ENCODE data around the gene CDK8. TPM values are rescaled to one million over a fixed set of nuclear protein-coding genes. Genes with fewer than 3 reads are reported as not detected.

Gene CDK8
- total RNA-seq, 4 donors from 2014 or later: 9.6 to 17.7 (median 13.7) TPM

GRCh38 chr13:26327940-26328725 lies 74.2 kb downstream of the CDK8 start:
- Histone ChIP-seq H3K9me3 (peaks cover 0 to 7% (median 0%) of the 10 kb centered on the region in 4 donors), H3K27me3 (no peaks in the 10 kb centered on the region), H3K27ac (no peak overlapping the region), H3K36me3 (no peaks in the 10 kb centered on the region), H3K4me3 (no peak overlapping the region), H3K4me1 (peaks cover 0 to 15% (median 0%) of the 10 kb centered on the region in 4 donors)
- TF ChIP-seq, protein P1, sequence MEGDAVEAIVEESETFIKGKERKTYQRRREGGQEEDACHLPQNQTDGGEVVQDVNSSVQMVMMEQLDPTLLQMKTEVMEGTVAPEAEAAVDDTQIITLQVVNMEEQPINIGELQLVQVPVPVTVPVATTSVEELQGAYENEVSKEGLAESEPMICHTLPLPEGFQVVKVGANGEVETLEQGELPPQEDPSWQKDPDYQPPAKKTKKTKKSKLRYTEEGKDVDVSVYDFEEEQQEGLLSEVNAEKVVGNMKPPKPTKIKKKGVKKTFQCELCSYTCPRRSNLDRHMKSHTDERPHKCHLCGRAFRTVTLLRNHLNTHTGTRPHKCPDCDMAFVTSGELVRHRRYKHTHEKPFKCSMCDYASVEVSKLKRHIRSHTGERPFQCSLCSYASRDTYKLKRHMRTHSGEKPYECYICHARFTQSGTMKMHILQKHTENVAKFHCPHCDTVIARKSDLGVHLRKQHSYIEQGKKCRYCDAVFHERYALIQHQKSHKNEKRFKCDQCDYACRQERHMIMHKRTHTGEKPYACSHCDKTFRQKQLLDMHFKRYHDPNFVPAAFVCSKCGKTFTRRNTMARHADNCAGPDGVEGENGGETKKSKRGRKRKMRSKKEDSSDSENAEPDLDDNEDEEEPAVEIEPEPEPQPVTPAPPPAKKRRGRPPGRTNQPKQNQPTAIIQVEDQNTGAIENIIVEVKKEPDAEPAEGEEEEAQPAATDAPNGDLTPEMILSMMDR (IDR thresholded peaks at IDR 0.05): no peak
- TF ChIP-seq POLR2A (IDR thresholded peaks at IDR 0.05) (no peak), EP300 (IDR thresholded peaks at IDR 0.05) (no peak)
- 66 to 68% methylated on average over 1 of the region's 1 CpG for WGBS, 2 donors
- no peak for DNase-seq (ENCODE audit: low spot score in 2 of 2)

DNA sequence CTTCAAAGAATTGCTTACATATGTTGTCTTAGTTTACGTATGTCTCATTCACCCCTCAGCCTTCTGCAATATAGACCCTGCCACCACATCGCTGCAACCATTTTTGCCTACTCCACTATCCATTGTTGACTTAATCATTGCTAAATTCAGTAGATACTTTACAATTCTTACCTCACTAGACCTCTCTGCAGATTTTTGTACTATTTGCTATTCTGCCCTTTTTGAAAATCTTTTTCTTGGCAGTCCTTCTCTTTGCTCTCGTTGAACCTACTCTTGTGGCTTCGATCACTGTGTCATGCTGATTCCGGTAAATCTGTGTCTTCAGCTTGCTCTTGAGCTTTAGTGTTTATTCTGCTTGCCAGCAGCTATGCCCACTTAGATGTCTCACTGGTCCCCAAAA lies 81.2 kb downstream of the CDK8 start:
- no peaks in the 10 kb centered on the region for H3K9me3 ChIP-seq
- no peaks in the 10 kb centered on the region for H3K36me3 ChIP-seq
- 85 to 88% methylated on average over 5 of the region's 5 CpGs for WGBS, 2 donors
- H3K27me3 ChIP-seq: no peaks in the 10 kb centered on the region
- H3K4me3 ChIP-seq: no peak overlapping the region
- TF ChIP-seq POLR2A (IDR thresholded peaks at IDR 0.05): no peak
- TF ChIP-seq, protein P1 (IDR thresholded peaks at IDR 0.05): no peak
- no peak for TF ChIP-seq EP300 (IDR thresholded peaks at IDR 0.05)
- no peak overlapping the region for H3K27ac ChIP-seq
- H3K4me1 ChIP-seq: no peaks in the 10 kb centered on the region
- DNase-seq (ENCODE audit: low spot score in 2 of 2): no peak

- Histone ChIP-seq H3K4me3 (no peak overlapping the region), H3K36me3 (no peaks in the 10 kb centered on the region), H3K4me1 (no peaks in the 10 kb centered on the region), H3K27me3 (no peaks in the 10 kb centered on the region), H3K27ac (no peak overlapping the region), H3K9me3 (no peaks in the 10 kb centered on the region)
- 94 to 97% methylated on average over 2 of the region's 2 CpGs for WGBS, 2 donors
- DNase-seq (ENCODE audit: low spot score in 2 of 2): no peak
- TF ChIP-seq POLR2A (IDR thresholded peaks at IDR 0.05): no peak
- TF ChIP-seq, protein P1 (IDR thresholded peaks at IDR 0.05): no peak
- no peak for TF ChIP-seq EP300 (IDR thresholded peaks at IDR 0.05)
These were observed 86.9 kb downstream of the CDK8 start for GRCh38 chr13:26340807-26341206.

DNA sequence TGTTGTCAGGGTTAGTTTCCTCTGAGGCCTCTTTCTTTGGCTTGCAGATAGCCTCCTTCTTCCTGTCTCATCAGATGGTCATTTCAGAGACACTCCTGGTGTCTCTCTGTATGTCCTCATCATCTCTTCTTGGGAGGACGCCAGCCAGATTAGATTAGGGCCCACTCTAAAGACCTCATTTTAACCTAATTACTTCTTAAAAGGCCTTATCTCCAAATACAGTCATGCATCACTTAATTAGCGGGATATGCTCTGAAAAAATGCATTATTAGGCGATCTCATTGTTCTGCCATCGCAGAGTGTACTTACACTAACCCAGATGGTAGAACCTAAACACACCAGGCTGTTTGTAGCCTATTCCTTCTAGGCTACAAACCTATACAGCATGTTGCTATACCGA lies 89.0 kb downstream of the CDK8 start:
- no peak overlapping the region for H3K4me3 ChIP-seq
- H3K9me3 ChIP-seq: no peaks in the 10 kb centered on the region
- H3K27me3 ChIP-seq: no peaks in the 10 kb centered on the region
- H3K36me3 ChIP-seq: no peaks in the 10 kb centered on the region
- no peaks in the 10 kb centered on the region for H3K4me1 ChIP-seq
- H3K27ac ChIP-seq: no peak overlapping the region
- TF ChIP-seq, protein P1 (IDR thresholded peaks at IDR 0.05): no peak
- no peak for DNase-seq (ENCODE audit: low spot score in 2 of 2)
- WGBS, 2 donors: 90 to 96% methylated on average over 5 of the region's 5 CpGs

- Histone ChIP-seq H3K4me3 (no peak overlapping the region), H3K36me3 (no peaks in the 10 kb centered on the region), H3K4me1 (no peaks in the 10 kb centered on the region), H3K27me3 (no peaks in the 10 kb centered on the region), H3K9me3 (no peaks in the 10 kb centered on the region), H3K27ac (no peak overlapping the region)
- DNase-seq (ENCODE audit: low spot score in 2 of 2): no peak
- TF ChIP-seq EP300 (IDR thresholded peaks at IDR 0.05): no peak
- TF ChIP-seq POLR2A (IDR thresholded peaks at IDR 0.05): no peak
- TF ChIP-seq, protein P1 (IDR thresholded peaks at IDR 0.05): no peak
These were observed 89.9 kb downstream of the CDK8 start for GRCh38 chr13:26343816-26344215.

Measured in tibial nerve (tissue), 4 donors.